ENCODE measurements around the gene CHCHD1.

GRCh38 chr10:73808021-73808815 is 26.4 kb downstream of the CHCHD1 start:
- TF ChIP-seq CTCF (IDR thresholded peaks at IDR 0.05; ENCODE audit: borderline replicate concordance, extremely low read depth, low read length, poor library complexity, severe bottlenecking) = no peak
- TF ChIP-seq EZH2 (IDR thresholded peaks at IDR 0.05; ENCODE audit: borderline replicate concordance, low read depth, low read length, severe bottlenecking) = no peak
